HepG2 (cell line): ENCODE data around the gene ATG7. TPM values are rescaled to one million over a fixed set of nuclear protein-coding genes. Genes with fewer than 3 reads are reported as not detected.

Experiments used
- ATAC-seq: fragments of 200-7000 bp; cut with Tn5 transposase; 3 replicates; pipeline ENCODE4 v1.9.1; 2020; ENCODE audit warnings: mild to moderate bottlenecking, moderate library complexity
- BruUV-seq: library from RNA; stranded (reverse); fragments of 400-500 nt; replicated peaks from 2 replicates; lab custom pipeline; 2021; lab: Mats Ljungman, UMichigan
- CTCF ChIA-PET: fragments of 300-600 bp; formaldehyde crosslinking; extraction: SDS; loops from one replicate; lab custom pipeline; 2021; ENCODE audit warnings: low total read pairs, inconsistent platforms, low intra/inter-chr PET ratio; lab: Yijun Ruan, JAX
- POLR2A ChIA-PET: fragments of 350-600 bp; sonication (Branson Sonifier 250); formaldehyde crosslinking; loops from one replicate; lab custom pipeline; 2020; ENCODE audit warnings: antibody characterized with exemption, inconsistent platforms; lab: Yijun Ruan, JAX
- DNase-seq: peaks from one replicate; pipeline ENCODE4 v3.0.0-alpha.2; 2015; ENCODE audit warnings: low spot score
- FAIRE-seq: peaks from 3 replicates; lab custom pipeline; 2011; peaks lifted over from hg19 to GRCh38; lab: Jason Lieb, UNC
- H2AFZ ChIP-seq: one replicate; pipeline ENCODE4 v1.6.1; 2011; ENCODE audit warnings: low read length, inconsistent platforms
- H3K27ac ChIP-seq: fragments of 300-600 bp; 3 replicates; pipeline ENCODE4 v1.8.0; 2011; ENCODE audit warnings: mixed run types, mild to moderate bottlenecking, mixed read lengths, low read length, inconsistent platforms; ENCODE audit not compliant: insufficient read depth; ENCODE audit errors: extremely low read length
- H3K27me3 ChIP-seq, 2 experiments: fragments of 200-600 bp in 1 of 2; 2 replicates in 1 of 2; 3 replicates in 1 of 2; pipeline versions ENCODE4 v1.6.0 to v1.8.0; 2011; ENCODE audit warnings: low read length in 2 of 2, mild to moderate bottlenecking in 2 of 2, moderate library complexity in 2 of 2, inconsistent platforms in 1 of 2; ENCODE audit not compliant: insufficient read depth in 2 of 2, control insufficient read depth in 1 of 2
- H3K36me3 ChIP-seq, 2 experiments: fragments of 200-600 bp in 1 of 2; replicated peaks in 1 of 2; 2 replicates in 1 of 2; 3 replicates in 1 of 2; pipeline versions ENCODE4 v1.5.1 to v1.8.0; 2011; ENCODE audit warnings: low read length in 2 of 2, inconsistent platforms in 1 of 2; ENCODE audit not compliant: insufficient read depth in 2 of 2, control insufficient read depth in 1 of 2
- H3K4me1 ChIP-seq: 2 replicates; pipeline ENCODE4 v1.5.1; 2012; ENCODE audit warnings: low read length, inconsistent platforms; ENCODE audit not compliant: insufficient read depth
- H3K4me2 ChIP-seq: 2 replicates; pipeline ENCODE4 v1.6.0; 2011; ENCODE audit warnings: low read depth, low read length, inconsistent platforms
- H3K4me3 ChIP-seq, 3 experiments: fragments of 200-600 bp in 1 of 3; sonication (generic), shearing (Covaris generic) in 1 of 3; replicated peaks in 1 of 3; 2 replicates each; pipeline ENCODE4 v1.5.1; 2011 to 2016; ENCODE audit warnings: low read length in 3 of 3, inconsistent platforms in 2 of 3, low read depth in 2 of 3, mild to moderate bottlenecking in 2 of 3, control low read depth in 1 of 3, mixed read lengths in 1 of 3; ENCODE audit not compliant: insufficient read depth in 1 of 3
- H3K79me2 ChIP-seq: one replicate; pipeline ENCODE4 v1.6.1; 2011; ENCODE audit warnings: low read length, inconsistent platforms; ENCODE audit not compliant: insufficient read depth
- H3K9ac ChIP-seq: 2 replicates; pipeline ENCODE4 v1.6.0; 2011; ENCODE audit warnings: mild to moderate bottlenecking, low read depth, low read length, inconsistent platforms; ENCODE audit not compliant: insufficient read depth
- H3K9me3 ChIP-seq: 2 replicates; pipeline ENCODE4 v1.5.1; 2012; ENCODE audit warnings: mild to moderate bottlenecking, low read length
- H4K20me1 ChIP-seq: 2 replicates; pipeline ENCODE4 v1.6.0; 2011; ENCODE audit warnings: inconsistent platforms, mild to moderate bottlenecking, low read length, moderate library complexity; ENCODE audit not compliant: insufficient read depth
- ARNTL ChIP-seq: sonication (generic); formaldehyde crosslinking; IDR thresholded peaks from 2 replicates; pipeline ENCODE4 v1.4.0; 2020; ENCODE audit warnings: mild to moderate bottlenecking, missing genetic modification reagents
- GATAD2A ChIP-seq: IDR thresholded peaks from 2 replicates; pipeline ENCODE4 v1.6.1; 2016
- HCFC1 ChIP-seq: fragments of 150-350 bp; IDR thresholded peaks from 2 replicates; pipeline ENCODE4 v1.6.1; 2014; ENCODE audit warnings: low read depth, low read length
- HNRNPK ChIP-seq: fragments of 200-400 bp; formaldehyde crosslinking; IDR thresholded peaks from 2 replicates; pipeline ENCODE4 v1.6.1; 2018; ENCODE audit warnings: low read length, low read depth, moderate library complexity, mild to moderate bottlenecking; ENCODE audit not compliant: poor library complexity, severe bottlenecking
- HNRNPUL1 ChIP-seq: fragments of 200-400 bp; formaldehyde crosslinking; IDR thresholded peaks from 2 replicates; pipeline ENCODE4 v1.6.1; 2017; ENCODE audit warnings: low read depth, mild to moderate bottlenecking, low read length, moderate library complexity
- RCOR2 ChIP-seq: IDR thresholded peaks from 2 replicates; pipeline ENCODE4 v1.6.1; 2016; ENCODE audit warnings: missing biosample characterization, missing genetic modification reagents
- TEAD3 ChIP-seq: optimal IDR thresholded peaks from 2 replicates; pipeline ENCODE3; 2016; ENCODE audit warnings: borderline replicate concordance
- ZFP37 ChIP-seq: sonication (generic); formaldehyde crosslinking; IDR thresholded peaks from 2 replicates; pipeline ENCODE4 v1.4.0; 2020; ENCODE audit warnings: missing genetic modification reagents, borderline replicate concordance
- ZNF234 ChIP-seq: sonication (generic); formaldehyde crosslinking; conservative IDR thresholded peaks from 2 replicates; pipeline ENCODE4 v1.5.1; 2020; ENCODE audit warnings: mild to moderate bottlenecking, missing genetic modification reagents
- ZNF33B ChIP-seq: sonication (generic); formaldehyde crosslinking; IDR thresholded peaks from 2 replicates; pipeline ENCODE4 v1.5.1; 2020; ENCODE audit warnings: mild to moderate bottlenecking, missing genetic modification reagents
- ZNF724P ChIP-seq: sonication (generic); formaldehyde crosslinking; IDR thresholded peaks from 2 replicates; pipeline ENCODE4 v1.8.0; 2022; ENCODE audit warnings: missing genetic modification reagents, borderline replicate concordance
- ZNF766 ChIP-seq: sonication (generic); formaldehyde crosslinking; IDR thresholded peaks from 2 replicates; pipeline ENCODE4 v1.5.0; 2020; ENCODE audit warnings: missing genetic modification reagents, borderline replicate concordance
- ZNF841 ChIP-seq: sonication (generic); formaldehyde crosslinking; IDR thresholded peaks from 2 replicates; pipeline ENCODE4 v1.8.1; 2023; ENCODE audit warnings: missing genetic modification reagents, borderline replicate concordance
- ZNF850 ChIP-seq: sonication (generic); formaldehyde crosslinking; conservative IDR thresholded peaks from 2 replicates; pipeline ENCODE4 v1.9.0; 2021; ENCODE audit warnings: mild to moderate bottlenecking, missing genetic modification reagents
- WGBS: methylation state at CpG from one replicate; pipeline ENCODE4 v1.1.6; 2017; ENCODE audit warnings: low lambda C conversion rate; 5-methylcytosine and 5-hydroxymethylcytosine counted together
- in situ Hi-C: cut with HindIII; loops from 2 replicates; pipeline ENCODE4 v1.10.0; 2017; ENCODE audit warnings: low pct_unique_long_range_greater_than_20kb; ENCODE audit not compliant: extremely low pct_ligation_motif_present
- intact Hi-C: fragments of 100-400 bp; cut with micrococcal nuclease; formaldehyde crosslinking; loops from one replicate; pipeline ENCODE4 v1.10.0; 2022; ENCODE audit not compliant: unreplicated experiment
- polyA plus RNA-seq, 8 experiments: library from polyadenylated mRNA; depleted of rRNA in 3 of 8; stranded (reverse) in 7 of 8; unstranded in 1 of 8; fragments of >200 nt; fragmentation: Illumina TruSeq in 4 of 8; extraction: Trizol in 4 of 8; gene quantifications; 2 replicates each; pipeline versions ENCODE4 v1.2.1 to v1.2.3, GENCODE V29; 2011 to 2016; ENCODE audit warnings: low read depth in 4 of 8, missing spikeins in 1 of 8, mixed read lengths in 1 of 8; ENCODE audit not compliant: insufficient read depth in 1 of 8
- total RNA-seq, 5 experiments: library from RNA; depleted of rRNA; stranded (reverse); fragments of >200 nt; fragmentation: Illumina TruSeq; extraction: Trizol; gene quantifications; 2 replicates each; pipeline ENCODE4 v1.2.3, GENCODE V29; 2016; ENCODE audit warnings: low read depth in 1 of 5
- TF ChIP-seq, protein P1 (sequence below): sonication (generic); formaldehyde crosslinking; IDR thresholded peaks from 2 replicates; pipeline ENCODE4 v1.4.0; 2020; ENCODE audit warnings: low read depth, mild to moderate bottlenecking, missing genetic modification reagents
- TF ChIP-seq, protein P2 (sequence below): IDR thresholded peaks from 2 replicates; pipeline ENCODE4 v1.6.1; 2016; ENCODE audit warnings: mild to moderate bottlenecking, missing biosample characterization, missing genetic modification reagents
- TF ChIP-seq, protein P3 (sequence below): IDR thresholded peaks from 2 replicates; pipeline ENCODE4 v1.6.1; 2016; ENCODE audit warnings: low read depth, missing genetic modification reagents, missing compliant biosample characterization
- TF ChIP-seq, protein P4 (sequence below): IDR thresholded peaks from 2 replicates; pipeline ENCODE4 v1.6.1; 2016; ENCODE audit warnings: control low read depth

Gene ATG7
- total and polyA plus RNA-seq, 2 of the 13 experiments (the other 11 are each of a cell fraction or from before 2014, with no cell fraction given) = 7.8 to 22.1 TPM

DNA sequence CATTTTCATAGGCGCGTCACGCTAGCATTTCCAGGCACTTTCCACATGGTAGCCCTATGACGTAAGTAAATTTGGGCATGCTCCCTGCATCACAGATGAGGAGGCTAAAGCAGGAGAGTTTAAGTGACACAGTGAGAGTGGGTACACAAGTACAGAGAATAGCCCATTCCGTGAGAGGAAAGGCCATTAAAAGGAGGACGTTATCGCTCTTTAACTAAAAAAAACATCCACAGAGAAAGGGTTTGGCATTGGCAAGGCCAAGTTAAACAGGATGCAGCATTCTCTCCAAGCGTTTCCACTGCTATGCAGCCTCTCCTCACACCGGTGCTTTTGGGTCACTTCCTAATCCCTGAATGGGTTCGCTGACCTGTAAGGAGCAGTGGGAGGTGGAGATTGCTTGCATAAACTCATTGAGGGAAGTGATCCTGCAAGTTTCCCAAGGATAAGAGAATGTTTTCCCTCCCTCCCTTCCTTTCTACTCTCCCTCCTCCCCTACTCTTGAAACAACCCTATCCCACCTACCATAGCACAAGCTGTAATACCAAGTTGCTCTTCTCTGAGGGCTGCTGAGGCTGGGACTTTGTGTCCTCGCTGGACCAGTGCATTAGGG, 223.9 kb downstream of the ATG7 start:
- Histone ChIP-seq H4K20me1 (no peaks in the 10 kb centered on the region), H3K27me3 (no peaks in the 10 kb centered on the region), H3K36me3 (no peaks in the 10 kb centered on the region), H3K4me1 (peaks cover 23% of the 10 kb centered on the region), H2AFZ (no peak overlapping the region), H3K9ac (no peak overlapping the region), H3K79me2 (no peaks in the 10 kb centered on the region), H3K4me2 (no peak overlapping the region), H3K9me3 (no peaks in the 10 kb centered on the region), H3K4me3 (no peak overlapping the region), H3K27ac (no peak overlapping the region)
- FAIRE-seq (no peak), ATAC-seq (no peak), DNase-seq (no peak)
- intact Hi-C loops (no loop called here), in situ Hi-C loops (no loop called here)
- CTCF ChIA-PET = no interaction called here
- POLR2A ChIA-PET = no interaction called here
- BruUV-seq = no TSS peak
- 89% methylated on average over 11 of the region's 11 CpGs for WGBS
- no peak for TF ChIP-seq ZNF33B
- TF ChIP-seq, protein P1, sequence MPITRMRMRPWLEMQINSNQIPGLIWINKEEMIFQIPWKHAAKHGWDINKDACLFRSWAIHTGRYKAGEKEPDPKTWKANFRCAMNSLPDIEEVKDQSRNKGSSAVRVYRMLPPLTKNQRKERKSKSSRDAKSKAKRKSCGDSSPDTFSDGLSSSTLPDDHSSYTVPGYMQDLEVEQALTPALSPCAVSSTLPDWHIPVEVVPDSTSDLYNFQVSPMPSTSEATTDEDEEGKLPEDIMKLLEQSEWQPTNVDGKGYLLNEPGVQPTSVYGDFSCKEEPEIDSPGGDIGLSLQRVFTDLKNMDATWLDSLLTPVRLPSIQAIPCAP (CRISPR knock-in tag) = no peak
- TF ChIP-seq ZNF234 (CRISPR knock-in tag) = no peak
- TF ChIP-seq, protein P2, sequence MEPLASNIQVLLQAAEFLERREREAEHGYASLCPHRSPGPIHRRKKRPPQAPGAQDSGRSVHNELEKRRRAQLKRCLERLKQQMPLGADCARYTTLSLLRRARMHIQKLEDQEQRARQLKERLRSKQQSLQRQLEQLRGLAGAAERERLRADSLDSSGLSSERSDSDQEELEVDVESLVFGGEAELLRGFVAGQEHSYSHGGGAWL = no peak
- TF ChIP-seq, protein P3, sequence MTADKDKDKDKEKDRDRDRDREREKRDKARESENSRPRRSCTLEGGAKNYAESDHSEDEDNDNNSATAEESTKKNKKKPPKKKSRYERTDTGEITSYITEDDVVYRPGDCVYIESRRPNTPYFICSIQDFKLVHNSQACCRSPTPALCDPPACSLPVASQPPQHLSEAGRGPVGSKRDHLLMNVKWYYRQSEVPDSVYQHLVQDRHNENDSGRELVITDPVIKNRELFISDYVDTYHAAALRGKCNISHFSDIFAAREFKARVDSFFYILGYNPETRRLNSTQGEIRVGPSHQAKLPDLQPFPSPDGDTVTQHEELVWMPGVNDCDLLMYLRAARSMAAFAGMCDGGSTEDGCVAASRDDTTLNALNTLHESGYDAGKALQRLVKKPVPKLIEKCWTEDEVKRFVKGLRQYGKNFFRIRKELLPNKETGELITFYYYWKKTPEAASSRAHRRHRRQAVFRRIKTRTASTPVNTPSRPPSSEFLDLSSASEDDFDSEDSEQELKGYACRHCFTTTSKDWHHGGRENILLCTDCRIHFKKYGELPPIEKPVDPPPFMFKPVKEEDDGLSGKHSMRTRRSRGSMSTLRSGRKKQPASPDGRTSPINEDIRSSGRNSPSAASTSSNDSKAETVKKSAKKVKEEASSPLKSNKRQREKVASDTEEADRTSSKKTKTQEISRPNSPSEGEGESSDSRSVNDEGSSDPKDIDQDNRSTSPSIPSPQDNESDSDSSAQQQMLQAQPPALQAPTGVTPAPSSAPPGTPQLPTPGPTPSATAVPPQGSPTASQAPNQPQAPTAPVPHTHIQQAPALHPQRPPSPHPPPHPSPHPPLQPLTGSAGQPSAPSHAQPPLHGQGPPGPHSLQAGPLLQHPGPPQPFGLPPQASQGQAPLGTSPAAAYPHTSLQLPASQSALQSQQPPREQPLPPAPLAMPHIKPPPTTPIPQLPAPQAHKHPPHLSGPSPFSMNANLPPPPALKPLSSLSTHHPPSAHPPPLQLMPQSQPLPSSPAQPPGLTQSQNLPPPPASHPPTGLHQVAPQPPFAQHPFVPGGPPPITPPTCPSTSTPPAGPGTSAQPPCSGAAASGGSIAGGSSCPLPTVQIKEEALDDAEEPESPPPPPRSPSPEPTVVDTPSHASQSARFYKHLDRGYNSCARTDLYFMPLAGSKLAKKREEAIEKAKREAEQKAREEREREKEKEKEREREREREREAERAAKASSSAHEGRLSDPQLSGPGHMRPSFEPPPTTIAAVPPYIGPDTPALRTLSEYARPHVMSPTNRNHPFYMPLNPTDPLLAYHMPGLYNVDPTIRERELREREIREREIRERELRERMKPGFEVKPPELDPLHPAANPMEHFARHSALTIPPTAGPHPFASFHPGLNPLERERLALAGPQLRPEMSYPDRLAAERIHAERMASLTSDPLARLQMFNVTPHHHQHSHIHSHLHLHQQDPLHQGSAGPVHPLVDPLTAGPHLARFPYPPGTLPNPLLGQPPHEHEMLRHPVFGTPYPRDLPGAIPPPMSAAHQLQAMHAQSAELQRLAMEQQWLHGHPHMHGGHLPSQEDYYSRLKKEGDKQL (CRISPR knock-in tag) = no peak
- TF ChIP-seq ARNTL (CRISPR knock-in tag) = no peak
- TF ChIP-seq ZNF724P = no peak
- no peak for TF ChIP-seq HCFC1
- TF ChIP-seq GATAD2A (CRISPR knock-in tag) = no peak
- TF ChIP-seq, protein P4, sequence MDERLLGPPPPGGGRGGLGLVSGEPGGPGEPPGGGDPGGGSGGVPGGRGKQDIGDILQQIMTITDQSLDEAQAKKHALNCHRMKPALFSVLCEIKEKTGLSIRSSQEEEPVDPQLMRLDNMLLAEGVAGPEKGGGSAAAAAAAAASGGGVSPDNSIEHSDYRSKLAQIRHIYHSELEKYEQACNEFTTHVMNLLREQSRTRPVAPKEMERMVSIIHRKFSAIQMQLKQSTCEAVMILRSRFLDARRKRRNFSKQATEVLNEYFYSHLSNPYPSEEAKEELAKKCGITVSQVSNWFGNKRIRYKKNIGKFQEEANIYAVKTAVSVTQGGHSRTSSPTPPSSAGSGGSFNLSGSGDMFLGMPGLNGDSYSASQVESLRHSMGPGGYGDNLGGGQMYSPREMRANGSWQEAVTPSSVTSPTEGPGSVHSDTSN = no peak
- TF ChIP-seq ZNF766 (CRISPR knock-in tag) = no peak
- no peak for TF ChIP-seq TEAD3 (CRISPR knock-in tag)
- TF ChIP-seq RCOR2 = no peak
- no peak for TF ChIP-seq HNRNPK
- no peak for TF ChIP-seq ZNF841 (CRISPR knock-in tag)
- TF ChIP-seq ZNF850 (CRISPR knock-in tag) = no peak
- no peak for TF ChIP-seq HNRNPUL1
- TF ChIP-seq ZFP37 = no peak
